Effector memory CD8-positive, alpha-beta T cell (primary cell): ENCODE results near the gene GGT7.

Experiments used
- ATAC-seq: fragments of 150-1000 bp; cut with Tn5 transposase; replicated peaks from 2 replicates; pipeline ENCODE4 v1.10.0; 2021; ENCODE audit warnings: mild to moderate bottlenecking, moderate library complexity
- DNase-seq, 3 experiments: peaks; one replicate each; pipeline ENCODE4 v3.0.0; 2021
- H3K27ac Mint-ChIP-seq, 2 donors: one replicate each; pipeline ENCODE4 v1.8.0; 2022; ENCODE audit warnings: mild to moderate bottlenecking in 2 of 2, mixed read lengths in 2 of 2, moderate library complexity in 2 of 2
- H3K27me3 Mint-ChIP-seq, 2 donors: one replicate each; pipeline ENCODE4 v1.8.0; 2022; ENCODE audit warnings: mixed read lengths in 2 of 2
- H3K36me3 Mint-ChIP-seq: one replicate; pipeline ENCODE4 v1.8.0; 2022; ENCODE audit warnings: mild to moderate bottlenecking, moderate library complexity, mixed read lengths; ENCODE audit not compliant: insufficient read depth
- H3K4me1 Mint-ChIP-seq, 2 donors: one replicate each; pipeline ENCODE4 v1.8.0; 2022; ENCODE audit warnings: low read depth in 2 of 2, mixed read lengths in 2 of 2
- H3K4me3 Mint-ChIP-seq, 2 donors: one replicate each; pipeline ENCODE4 v1.8.0; 2022; ENCODE audit warnings: mild to moderate bottlenecking in 2 of 2, mixed read lengths in 2 of 2, moderate library complexity in 2 of 2
- H3K9me3 Mint-ChIP-seq, 2 donors: one replicate each; pipeline ENCODE4 v1.8.0; 2022; ENCODE audit warnings: mixed read lengths in 2 of 2

GGT7 gene

GRCh38 chr20:34850969-34851368 lies 21.7 kb downstream of the GGT7 start:
- no peak for DNase-seq
- ATAC-seq: no peak
- H3K27ac Mint-ChIP-seq: no peak overlapping the region
- no peak overlapping the region for H3K4me3 Mint-ChIP-seq
- H3K9me3 Mint-ChIP-seq: no peaks in the 10 kb centered on the region
- H3K4me1 Mint-ChIP-seq: no peaks in the 10 kb centered on the region
- no peaks in the 10 kb centered on the region for H3K36me3 Mint-ChIP-seq
- no peaks in the 10 kb centered on the region for H3K27me3 Mint-ChIP-seq

- DNase-seq (no peak), ATAC-seq (no peak)
- H3K4me1 Mint-ChIP-seq: no peaks in the 10 kb centered on the region
- no peaks in the 10 kb centered on the region for H3K9me3 Mint-ChIP-seq
- no peak overlapping the region for H3K4me3 Mint-ChIP-seq
- H3K36me3 Mint-ChIP-seq: no peaks in the 10 kb centered on the region
- H3K27me3 Mint-ChIP-seq: no peaks in the 10 kb centered on the region
- no peak overlapping the region for H3K27ac Mint-ChIP-seq
Measured at GRCh38 chr20:34849778-34850177, 22.9 kb downstream of the GGT7 start.

GRCh38 chr20:34848597-34848996 lies 24.1 kb downstream of the GGT7 start:
- Mint-ChIP-seq H3K4me3 (no peak overlapping the region), H3K27ac (peak overlapping the region in 1 of 2 donors; percentile 51), H3K9me3 (no peaks in the 10 kb centered on the region), H3K4me1 (no peaks in the 10 kb centered on the region), H3K36me3 (no peaks in the 10 kb centered on the region), H3K27me3 (peaks cover 0 to 3% of the 10 kb centered on the region in 2 donors)
- ATAC-seq (no peak), DNase-seq (no peak)

GRCh38 chr20:34843421-34843820 lies 29.2 kb downstream of the GGT7 start:
- H3K36me3 Mint-ChIP-seq: no peaks in the 10 kb centered on the region
- no peaks in the 10 kb centered on the region for H3K4me1 Mint-ChIP-seq
- H3K27ac Mint-ChIP-seq: no peak overlapping the region
- H3K4me3 Mint-ChIP-seq: no peak overlapping the region
- no peaks in the 10 kb centered on the region for H3K9me3 Mint-ChIP-seq
- DNase-seq: no peak
- peaks cover 6 to 26% of the 10 kb centered on the region in 2 donors for H3K27me3 Mint-ChIP-seq
- no peak for ATAC-seq

GRCh38 chr20:34842143-34842542 lies 30.5 kb downstream of the GGT7 start:
- Mint-ChIP-seq H3K27ac (no peak overlapping the region), H3K27me3 (peaks cover 6 to 26% of the 10 kb centered on the region in 2 donors), H3K36me3 (no peaks in the 10 kb centered on the region), H3K4me1 (no peaks in the 10 kb centered on the region), H3K4me3 (no peak overlapping the region), H3K9me3 (no peaks in the 10 kb centered on the region)
- DNase-seq (no peak), ATAC-seq (no peak)

GRCh38 chr20:34834459-34834893 lies 38.2 kb downstream of the GGT7 start:
- Mint-ChIP-seq H3K36me3 (no peaks in the 10 kb centered on the region), H3K9me3 (no peaks in the 10 kb centered on the region), H3K27me3 (peaks cover 12 to 27% of the 10 kb centered on the region in 2 donors), H3K4me1 (peaks cover 4% of the 10 kb centered on the region in 2 donors), H3K4me3 (no peak overlapping the region), H3K27ac (no peak overlapping the region)
- ATAC-seq: peak; percentile 54
- DNase-seq: no peak

GRCh38 chr20:34831936-34832335 lies 40.7 kb downstream of the GGT7 start:
- Mint-ChIP-seq H3K36me3 (no peaks in the 10 kb centered on the region), H3K27me3 (peaks cover 12 to 27% of the 10 kb centered on the region in 2 donors), H3K27ac (no peak overlapping the region), H3K4me3 (no peak overlapping the region), H3K4me1 (peaks cover 4% of the 10 kb centered on the region in 2 donors), H3K9me3 (no peaks in the 10 kb centered on the region)
- ATAC-seq: no peak
- DNase-seq: no peak

GRCh38 chr20:34829191-34829590 lies 43.5 kb downstream of the GGT7 start:
- no peak for ATAC-seq
- Mint-ChIP-seq H3K9me3 (no peaks in the 10 kb centered on the region), H3K36me3 (peaks cover 11% of the 10 kb centered on the region), H3K4me1 (peaks cover 12 to 14% of the 10 kb centered on the region in 2 donors), H3K27ac (no peak overlapping the region), H3K27me3 (peaks cover 5 to 22% of the 10 kb centered on the region in 2 donors), H3K4me3 (no peak overlapping the region)
- DNase-seq: no peak

GRCh38 chr20:34825530-34826362 lies 46.9 kb downstream of the GGT7 start, which contains the start of gene NCOA6:
TSS of gene NCOA6 (minus strand) at chr20:34825651. CDS start at chr20:34782355, 43,296 bp downstream.
- DNase-seq (peak; percentile 65 to 72 (median 68)), ATAC-seq (peak; percentile 71)
- peaks cover 11% of the 10 kb centered on the region for H3K36me3 Mint-ChIP-seq
- H3K4me1 Mint-ChIP-seq: peaks cover 34 to 41% of the 10 kb centered on the region in 2 donors
- H3K4me3 Mint-ChIP-seq: peak within 1 kb of the TSS; percentile 89 to 93
- peak within 1 kb of the TSS; percentile 89 to 92 for H3K27ac Mint-ChIP-seq
- no peaks in the 10 kb centered on the region for H3K27me3 Mint-ChIP-seq
- H3K9me3 Mint-ChIP-seq: no peaks in the 10 kb centered on the region

GRCh38 chr20:34824806-34825529 lies 47.7 kb downstream of the GGT7 start:
- Mint-ChIP-seq H3K4me1 (peaks cover 35 to 42% of the 10 kb centered on the region in 2 donors), H3K4me3 (peak overlapping the region; percentile 89 to 93), H3K27ac (peak overlapping the region; percentile 85 to 92), H3K9me3 (no peaks in the 10 kb centered on the region), H3K36me3 (peaks cover 11% of the 10 kb centered on the region), H3K27me3 (no peaks in the 10 kb centered on the region)
- DNase-seq (peak; percentile 60 to 65 (median 62)), ATAC-seq (peak; percentile 86)

GRCh38 chr20:34824452-34824805 lies 48.2 kb downstream of the GGT7 start:
- Mint-ChIP-seq H3K36me3 (peaks cover 11% of the 10 kb centered on the region), H3K4me1 (peaks cover 35 to 42% of the 10 kb centered on the region in 2 donors), H3K27me3 (no peaks in the 10 kb centered on the region), H3K4me3 (peak overlapping the region; percentile 89 to 93), H3K27ac (peak overlapping the region; percentile 85 to 92), H3K9me3 (no peaks in the 10 kb centered on the region)
- ATAC-seq (peak; percentile 56), DNase-seq (peak; percentile 66 to 72 (median 69))

GRCh38 chr20:34824026-34824425 lies 48.6 kb downstream of the GGT7 start:
- Mint-ChIP-seq H3K4me3 (peak overlapping the region; percentile 89 to 93), H3K27ac (peak overlapping the region; percentile 85 to 92), H3K27me3 (no peaks in the 10 kb centered on the region), H3K9me3 (no peaks in the 10 kb centered on the region), H3K36me3 (peaks cover 11% of the 10 kb centered on the region), H3K4me1 (peaks cover 35 to 44% of the 10 kb centered on the region in 2 donors)
- DNase-seq (no peak), ATAC-seq (no peak)

GRCh38 chr20:34820805-34821578 lies 51.7 kb downstream of the GGT7 start:
- H3K4me1 Mint-ChIP-seq: peaks cover 42 to 59% of the 10 kb centered on the region in 2 donors
- ATAC-seq (no peak), DNase-seq (no peak)
- no peaks in the 10 kb centered on the region for H3K9me3 Mint-ChIP-seq
- H3K36me3 Mint-ChIP-seq: peaks cover 6% of the 10 kb centered on the region
- H3K4me3 Mint-ChIP-seq: peak overlapping the region in 1 of 2 donors; percentile 57
- no peak overlapping the region for H3K27ac Mint-ChIP-seq
- no peaks in the 10 kb centered on the region for H3K27me3 Mint-ChIP-seq
